C4-2B (cell line): ENCODE results near the gene ASB13.

Experiments
- H3K27ac ChIP-seq: fragments of 450-650 bp; 2 replicates; pipeline ENCODE4 v1.5.1; 2017
- CTCF ChIP-seq: fragments of 450-650 bp; conservative IDR thresholded peaks from 2 replicates; pipeline ENCODE4 v1.5.1; 2017; ENCODE audit warnings: mild to moderate bottlenecking
- ZFX ChIP-seq: fragments of 450-650 bp; IDR thresholded peaks from 2 replicates; pipeline ENCODE4 v1.6.1; 2017

The ASB13 gene

GRCh38 chr10:5666008-5666840, at the start of gene ASB13:
Gene ASB13 (minus strand): TSS chr10:5666595. CDS start chr10:5666551, 44 bp downstream.
- peak within 1 kb of the TSS; percentile 86 for H3K27ac ChIP-seq
- TF ChIP-seq CTCF (no peak), ZFX (peak; percentile 91)

DNA sequence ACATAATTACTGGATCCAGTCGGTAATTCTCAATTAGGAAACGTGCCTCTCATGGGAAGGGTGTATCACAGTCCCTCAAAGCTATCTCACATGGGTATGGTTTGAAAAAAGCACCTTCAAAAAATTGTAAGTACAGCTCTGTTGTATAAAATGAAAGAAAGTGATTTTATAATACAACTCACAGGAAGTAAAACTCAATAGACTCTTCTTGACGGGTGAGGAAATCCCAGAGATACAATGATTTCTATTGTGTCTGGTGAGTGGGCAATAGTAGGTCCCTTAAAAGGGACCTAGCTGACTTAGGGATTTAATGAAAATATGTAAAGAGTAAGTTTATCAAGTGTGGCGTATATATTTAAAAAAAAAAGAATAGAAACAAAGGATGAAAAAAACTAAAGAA, 45.2 kb upstream of the ASB13 start:
- TF ChIP-seq CTCF: no peak
- TF ChIP-seq ZFX: no peak
- no peak overlapping the region for H3K27ac ChIP-seq

DNA sequence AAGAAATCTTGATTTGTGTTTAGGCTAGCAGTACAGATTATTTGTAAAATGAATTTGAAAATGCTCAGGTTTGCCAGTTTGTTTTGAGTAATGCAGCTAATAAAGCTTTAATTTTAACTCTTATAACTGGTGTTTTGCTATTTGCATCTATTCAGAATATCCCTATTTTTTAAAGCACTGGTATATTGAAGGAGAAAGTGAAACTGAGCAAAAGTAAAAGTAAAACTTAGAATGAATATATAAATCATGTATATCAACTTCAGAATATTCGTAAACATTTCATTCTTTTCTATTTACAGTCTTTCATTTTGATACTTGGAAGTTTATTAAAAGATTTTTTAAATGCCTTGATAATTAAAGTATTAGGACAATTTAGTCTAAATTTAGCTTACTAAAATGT, 44.5 kb upstream of the ASB13 start:
- H3K27ac ChIP-seq: no peak overlapping the region
- TF ChIP-seq ZFX (no peak), CTCF (no peak)

GRCh38 chr10:5709865-5710264, 43.5 kb upstream of the ASB13 start:
- TF ChIP-seq CTCF (no peak), ZFX (no peak)
- H3K27ac ChIP-seq: no peak overlapping the region

- TF ChIP-seq ZFX (no peak), CTCF (no peak)
- no peak overlapping the region for H3K27ac ChIP-seq
Measured at GRCh38 chr10:5708356-5708755, 42.0 kb upstream of the ASB13 start.

DNA sequence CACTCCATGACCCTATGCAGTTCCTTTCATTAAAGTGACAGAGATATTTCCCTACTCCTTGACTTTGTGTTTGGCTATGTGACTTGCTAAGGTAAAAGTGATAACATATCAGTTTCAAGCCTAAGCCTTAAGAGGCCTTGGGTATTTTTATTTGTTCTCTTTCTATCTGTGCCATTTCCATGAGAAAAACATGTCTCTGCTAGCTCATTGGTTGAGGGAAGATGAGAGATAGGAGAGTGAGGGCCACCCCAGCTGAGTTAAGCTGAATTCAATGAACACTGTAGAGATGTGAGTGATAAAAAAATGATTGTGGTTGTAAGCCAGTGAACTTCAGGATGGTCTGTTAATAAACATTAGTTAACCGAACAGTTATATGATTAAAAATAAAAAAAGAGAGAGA, 31.7 kb upstream of the ASB13 start:
- TF ChIP-seq ZFX: no peak
- H3K27ac ChIP-seq: no peak overlapping the region

DNA sequence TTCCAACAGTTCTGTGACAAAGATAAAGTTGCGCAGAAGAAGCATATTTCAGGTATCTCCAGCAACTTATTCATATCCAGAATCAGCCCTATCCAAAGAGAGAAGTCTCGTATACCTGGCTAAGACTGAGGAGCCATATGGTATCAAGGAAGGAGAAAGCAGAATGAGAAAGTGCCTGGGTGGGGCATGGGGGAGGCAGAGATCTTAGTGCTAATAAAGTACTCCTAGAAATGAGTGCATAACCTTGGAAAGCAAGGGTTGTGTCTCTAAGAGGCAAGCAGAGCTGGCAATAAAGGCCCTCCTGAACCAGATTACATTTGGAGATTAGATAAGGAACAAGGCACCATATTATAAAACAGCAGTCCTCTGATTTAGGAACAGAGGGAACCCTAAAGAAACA, 30.9 kb upstream of the ASB13 start:
- TF ChIP-seq ZFX (no peak), CTCF (no peak)
- no peak overlapping the region for H3K27ac ChIP-seq

DNA sequence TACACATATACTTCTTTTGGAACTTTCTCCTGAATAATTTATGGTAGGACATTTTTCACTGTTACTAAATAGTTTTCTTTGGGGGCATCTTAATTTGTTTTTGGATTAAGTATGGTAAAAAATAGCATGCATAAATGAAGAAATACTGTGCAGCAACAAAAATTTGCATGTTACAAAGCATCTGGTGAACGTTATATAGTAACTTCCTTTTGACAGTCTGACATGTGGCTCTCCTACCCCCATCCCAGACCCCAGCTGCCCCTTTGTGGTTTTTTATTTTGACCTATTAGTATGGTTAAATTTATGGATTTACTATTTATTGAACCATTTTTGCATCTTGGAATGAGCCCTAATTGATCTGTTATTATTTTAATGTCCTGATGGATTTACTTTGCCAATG, 28.2 kb upstream of the ASB13 start:
- H3K27ac ChIP-seq: no peak overlapping the region
- TF ChIP-seq ZFX (no peak), CTCF (no peak)
